Measurements from ENCODE around the gene UNC5A.

Gene UNC5A

GRCh38 chr5:176823869-176824412 is 13.6 kb downstream of the UNC5A start:
- H2AFZ ChIP-seq (ENCODE audit: low read depth, low read length): no peak overlapping the region
- H3K27me3 ChIP-seq (ENCODE audit: insufficient read depth, low read length): peaks cover 38% of the 10 kb centered on the region
- no peaks in the 10 kb centered on the region for H3K36me3 ChIP-seq (ENCODE audit: insufficient read depth, low read length)

GRCh38 chr5:176824604-176825003 is 14.2 kb downstream of the UNC5A start:
- Histone ChIP-seq H2AFZ (ENCODE audit: low read depth, low read length) (no peak overlapping the region), H3K36me3 (ENCODE audit: insufficient read depth, low read length) (no peaks in the 10 kb centered on the region), H3K4me3 (ENCODE audit: low read length) (no peak overlapping the region), H3K9me3 (ENCODE audit: low read length) (peaks cover 5% of the 10 kb centered on the region), H3K27me3 (ENCODE audit: insufficient read depth, low read length) (peaks cover 34% of the 10 kb centered on the region), H3K4me1 (ENCODE audit: insufficient read depth, low read length) (no peaks in the 10 kb centered on the region)

More at GRCh38 chr5:176823869-176824412, 13.6 kb downstream of the UNC5A start:
- H3K4me3 ChIP-seq (ENCODE audit: low read length): no peak overlapping the region
- peaks cover 7% of the 10 kb centered on the region for H3K9me3 ChIP-seq (ENCODE audit: low read length)
- no peaks in the 10 kb centered on the region for H3K4me1 ChIP-seq (ENCODE audit: insufficient read depth, low read length)

- Histone ChIP-seq H2AFZ (ENCODE audit: low read depth, low read length) (no peak overlapping the region), H3K4me3 (ENCODE audit: low read length) (no peak overlapping the region), H3K36me3 (ENCODE audit: insufficient read depth, low read length) (no peaks in the 10 kb centered on the region), H3K27me3 (ENCODE audit: insufficient read depth, low read length) (peaks cover 34% of the 10 kb centered on the region), H3K4me1 (ENCODE audit: insufficient read depth, low read length) (no peaks in the 10 kb centered on the region), H3K9me3 (ENCODE audit: low read length) (peaks cover 5% of the 10 kb centered on the region)
Measured at GRCh38 chr5:176825234-176825633, 14.9 kb downstream of the UNC5A start.

GRCh38 chr5:176825957-176826356 is 15.6 kb downstream of the UNC5A start:
- peaks cover 30% of the 10 kb centered on the region for H3K27me3 ChIP-seq (ENCODE audit: insufficient read depth, low read length)
- H3K36me3 ChIP-seq (ENCODE audit: insufficient read depth, low read length): no peaks in the 10 kb centered on the region
- H3K4me1 ChIP-seq (ENCODE audit: insufficient read depth, low read length): no peaks in the 10 kb centered on the region
- no peak overlapping the region for H3K4me3 ChIP-seq (ENCODE audit: low read length)
- no peak overlapping the region for H2AFZ ChIP-seq (ENCODE audit: low read depth, low read length)
- peaks cover 3% of the 10 kb centered on the region for H3K9me3 ChIP-seq (ENCODE audit: low read length)

- Histone ChIP-seq H3K9me3 (ENCODE audit: low read length) (no peaks in the 10 kb centered on the region), H2AFZ (ENCODE audit: low read depth, low read length) (no peak overlapping the region), H3K27me3 (ENCODE audit: insufficient read depth, low read length) (peaks cover 22% of the 10 kb centered on the region), H3K4me1 (ENCODE audit: insufficient read depth, low read length) (no peaks in the 10 kb centered on the region), H3K36me3 (ENCODE audit: insufficient read depth, low read length) (no peaks in the 10 kb centered on the region), H3K4me3 (ENCODE audit: low read length) (no peak overlapping the region)
Measured at GRCh38 chr5:176827736-176828414, 17.5 kb downstream of the UNC5A start.

GRCh38 chr5:176829320-176829719 is 19.0 kb downstream of the UNC5A start:
- H3K36me3 ChIP-seq (ENCODE audit: insufficient read depth, low read length): no peaks in the 10 kb centered on the region
- H3K4me3 ChIP-seq (ENCODE audit: low read length): no peak overlapping the region
- no peak overlapping the region for H2AFZ ChIP-seq (ENCODE audit: low read depth, low read length)
- peaks cover 13% of the 10 kb centered on the region for H3K27me3 ChIP-seq (ENCODE audit: insufficient read depth, low read length)
- no peaks in the 10 kb centered on the region for H3K9me3 ChIP-seq (ENCODE audit: low read length)
- no peaks in the 10 kb centered on the region for H3K4me1 ChIP-seq (ENCODE audit: insufficient read depth, low read length)

- peaks cover 14% of the 10 kb centered on the region for H3K27me3 ChIP-seq (ENCODE audit: insufficient read depth, low read length)
- no peaks in the 10 kb centered on the region for H3K9me3 ChIP-seq (ENCODE audit: low read length)
- H3K4me1 ChIP-seq (ENCODE audit: insufficient read depth, low read length): no peaks in the 10 kb centered on the region
- H3K4me3 ChIP-seq (ENCODE audit: low read length): no peak overlapping the region
- no peak overlapping the region for H2AFZ ChIP-seq (ENCODE audit: low read depth, low read length)
- no peaks in the 10 kb centered on the region for H3K36me3 ChIP-seq (ENCODE audit: insufficient read depth, low read length)
Measured at GRCh38 chr5:176830422-176830994, 20.1 kb downstream of the UNC5A start.

GRCh38 chr5:176830995-176831423 is 20.6 kb downstream of the UNC5A start:
- Histone ChIP-seq H3K9me3 (ENCODE audit: low read length) (no peaks in the 10 kb centered on the region), H2AFZ (ENCODE audit: low read depth, low read length) (no peak overlapping the region), H3K4me1 (ENCODE audit: insufficient read depth, low read length) (no peaks in the 10 kb centered on the region)

GRCh38 chr5:176831425-176831824 is 21.1 kb downstream of the UNC5A start:
- H3K4me1 ChIP-seq (ENCODE audit: insufficient read depth, low read length): no peaks in the 10 kb centered on the region
- no peak overlapping the region for H2AFZ ChIP-seq (ENCODE audit: low read depth, low read length)
- H3K4me3 ChIP-seq (ENCODE audit: low read length): no peak overlapping the region
- no peaks in the 10 kb centered on the region for H3K36me3 ChIP-seq (ENCODE audit: insufficient read depth, low read length)
- peaks cover 13% of the 10 kb centered on the region for H3K27me3 ChIP-seq (ENCODE audit: insufficient read depth, low read length)
- no peaks in the 10 kb centered on the region for H3K9me3 ChIP-seq (ENCODE audit: low read length)

More at GRCh38 chr5:176830995-176831423, 20.6 kb downstream of the UNC5A start:
- peaks cover 16% of the 10 kb centered on the region for H3K27me3 ChIP-seq (ENCODE audit: insufficient read depth, low read length)
- no peaks in the 10 kb centered on the region for H3K36me3 ChIP-seq (ENCODE audit: insufficient read depth, low read length)
- H3K4me3 ChIP-seq (ENCODE audit: low read length): no peak overlapping the region

- peaks cover 16% of the 10 kb centered on the region for H3K27me3 ChIP-seq (ENCODE audit: insufficient read depth, low read length)
- H3K9me3 ChIP-seq (ENCODE audit: low read length): no peaks in the 10 kb centered on the region
- no peaks in the 10 kb centered on the region for H3K36me3 ChIP-seq (ENCODE audit: insufficient read depth, low read length)
- no peak overlapping the region for H2AFZ ChIP-seq (ENCODE audit: low read depth, low read length)
- H3K4me1 ChIP-seq (ENCODE audit: insufficient read depth, low read length): no peaks in the 10 kb centered on the region
- H3K4me3 ChIP-seq (ENCODE audit: low read length): no peak overlapping the region
Measured at GRCh38 chr5:176832162-176832561, 21.8 kb downstream of the UNC5A start.

GRCh38 chr5:176833286-176833685 is 22.9 kb downstream of the UNC5A start:
- H3K4me3 ChIP-seq (ENCODE audit: low read length): no peak overlapping the region
- no peaks in the 10 kb centered on the region for H3K36me3 ChIP-seq (ENCODE audit: insufficient read depth, low read length)
- H3K4me1 ChIP-seq (ENCODE audit: insufficient read depth, low read length): no peaks in the 10 kb centered on the region
- H3K9me3 ChIP-seq (ENCODE audit: low read length): no peaks in the 10 kb centered on the region
- peaks cover 16% of the 10 kb centered on the region for H3K27me3 ChIP-seq (ENCODE audit: insufficient read depth, low read length)
- no peak overlapping the region for H2AFZ ChIP-seq (ENCODE audit: low read depth, low read length)

- H3K4me3 ChIP-seq (ENCODE audit: low read length): no peak overlapping the region
- H2AFZ ChIP-seq (ENCODE audit: low read depth, low read length): no peak overlapping the region
- H3K9me3 ChIP-seq (ENCODE audit: low read length): no peaks in the 10 kb centered on the region
- no peaks in the 10 kb centered on the region for H3K36me3 ChIP-seq (ENCODE audit: insufficient read depth, low read length)
- peaks cover 22% of the 10 kb centered on the region for H3K27me3 ChIP-seq (ENCODE audit: insufficient read depth, low read length)
- no peaks in the 10 kb centered on the region for H3K4me1 ChIP-seq (ENCODE audit: insufficient read depth, low read length)
Measured at GRCh38 chr5:176835918-176836317, 25.6 kb downstream of the UNC5A start.

GRCh38 chr5:176836811-176837706 is 26.7 kb downstream of the UNC5A start:
- no peak overlapping the region for H2AFZ ChIP-seq (ENCODE audit: low read depth, low read length)
- H3K9me3 ChIP-seq (ENCODE audit: low read length): no peaks in the 10 kb centered on the region
- H3K4me1 ChIP-seq (ENCODE audit: insufficient read depth, low read length): no peaks in the 10 kb centered on the region
- no peaks in the 10 kb centered on the region for H3K36me3 ChIP-seq (ENCODE audit: insufficient read depth, low read length)
- H3K27me3 ChIP-seq (ENCODE audit: insufficient read depth, low read length): peaks cover 22% of the 10 kb centered on the region
- H3K4me3 ChIP-seq (ENCODE audit: low read length): no peak overlapping the region

All from neuron (in vitro differentiated cells).